GM23248 (cell line): ENCODE data around the gene CSNK2A1. TPM values are rescaled to one million over a fixed set of nuclear protein-coding genes. Genes with fewer than 3 reads are reported as not detected.

Source experiments
- DNase-seq: peaks from one replicate; pipeline ENCODE4 v3.0.0-alpha.2; 2015
- H2AFZ ChIP-seq: fragments of 200-600 bp; sonication (generic); 2 replicates; pipeline ENCODE4 v1.6.1; 2016; ENCODE audit warnings: antibody characterized with exemption
- H3F3A ChIP-seq: fragments of 200-600 bp; sonication (generic); 2 replicates; pipeline ENCODE4 v1.6.1; 2016; ENCODE audit warnings: mild to moderate bottlenecking, antibody characterized with exemption, mixed run types; ENCODE audit not compliant: insufficient read depth
- H3K27ac ChIP-seq: fragments of 200-600 bp; sonication (generic); 2 replicates; pipeline ENCODE4 v1.5.1; 2016; ENCODE audit warnings: mild to moderate bottlenecking
- H3K27me3 ChIP-seq: fragments of 200-600 bp; sonication (generic); replicated peaks from 2 replicates; pipeline ENCODE4 v1.6.1; 2016; ENCODE audit warnings: mild to moderate bottlenecking; ENCODE audit not compliant: insufficient read depth
- H3K36me3 ChIP-seq: fragments of 200-600 bp; sonication (generic); 2 replicates; pipeline ENCODE4 v1.6.1; 2016; ENCODE audit warnings: low read depth, mild to moderate bottlenecking
- H3K4me1 ChIP-seq: fragments of 200-600 bp; sonication (generic); 2 replicates; pipeline ENCODE4 v1.6.1; 2016; ENCODE audit warnings: mild to moderate bottlenecking; ENCODE audit not compliant: insufficient read depth
- H3K4me2 ChIP-seq: fragments of 200-600 bp; sonication (generic); one replicate; pipeline ENCODE4 v1.6.1; 2016; ENCODE audit warnings: mild to moderate bottlenecking; ENCODE audit not compliant: unreplicated experiment
- H3K4me3 ChIP-seq: fragments of 200-600 bp; sonication (generic); 2 replicates; pipeline ENCODE4 v1.5.1; 2016; ENCODE audit warnings: mild to moderate bottlenecking
- H3K79me2 ChIP-seq: fragments of 200-600 bp; sonication (generic); 2 replicates; pipeline ENCODE4 v1.6.1; 2016; ENCODE audit warnings: mild to moderate bottlenecking; ENCODE audit not compliant: insufficient read depth
- H3K9ac ChIP-seq: fragments of 200-600 bp; sonication (generic); 2 replicates; pipeline ENCODE4 v1.6.1; 2016; ENCODE audit warnings: mild to moderate bottlenecking
- H3K9me2 ChIP-seq: fragments of 200-600 bp; sonication (generic); 2 replicates; pipeline ENCODE4 v1.6.1; 2016; ENCODE audit warnings: mixed run types, mild to moderate bottlenecking, moderate library complexity; ENCODE audit not compliant: insufficient read depth
- H3K9me3 ChIP-seq: fragments of 200-600 bp; sonication (generic); one replicate; pipeline ENCODE4 v1.6.1; 2017; ENCODE audit warnings: low read depth
- H4K20me1 ChIP-seq: fragments of 200-600 bp; sonication (generic); 2 replicates; pipeline ENCODE4 v1.6.0; 2016; ENCODE audit not compliant: insufficient read depth
- EZH2 ChIP-seq: fragments of 200-600 bp; sonication (generic); IDR thresholded peaks from 2 replicates; pipeline ENCODE4 v1.6.1; 2018; ENCODE audit warnings: antibody characterized with exemption, mild to moderate bottlenecking; ENCODE audit not compliant: insufficient read depth, poor library complexity, severe bottlenecking
- EZH2phosphoT487 ChIP-seq: fragments of 200-600 bp; sonication (generic); IDR thresholded peaks from 2 replicates; pipeline ENCODE4 v1.6.1; 2018; ENCODE audit warnings: antibody characterized with exemption, moderate library complexity, mild to moderate bottlenecking, low read depth; ENCODE audit not compliant: insufficient read depth
- WGBS, 2 experiments: methylation state at CpG; one replicate each; pipeline ENCODE4 v1.1.6; 2015 to 2017; ENCODE audit warnings: low lambda C conversion rate in 2 of 2, low coverage in 1 of 2; ENCODE audit errors: missing lambda C conversion rate in 2 of 2; 5-methylcytosine and 5-hydroxymethylcytosine counted together
- in situ Hi-C: fragments of 300-500 bp; cut with MboI; formaldehyde crosslinking; loops from 2 replicates; pipeline ENCODE4 v1.15.0; 2020
- polyA plus RNA-seq: library from polyadenylated mRNA; unstranded; fragments of >200 nt; fragmentation: Nextera tagmentation; extraction: Ambion mirVana; gene quantifications from 2 replicates; pipeline ENCODE4 v1.2.1, GENCODE V29; 2016
- total RNA-seq: library from RNA; depleted of rRNA; stranded (reverse); fragments of >200 nt; shearing (Covaris generic); gene quantifications from 2 replicates; pipeline ENCODE4 v1.2.3, GENCODE V29; 2014

Gene CSNK2A1
- total and polyA plus RNA-seq, 2 experiments from 2014 or later = 69.0 to 98.8 TPM

- Histone ChIP-seq H3K27ac (no peak overlapping the region), H3K36me3 (peaks cover 4% of the 10 kb centered on the region; the same call in 1 of the 2 replicates), H3K4me2 (no peak overlapping the region), H3K9ac (no peak overlapping the region), H3K27me3 (no peaks in the 10 kb centered on the region), H4K20me1 (no peaks in the 10 kb centered on the region), H3K9me3 (no peaks in the 10 kb centered on the region), H3K9me2 (no peaks in the 10 kb centered on the region), H2AFZ (no peak overlapping the region), H3K79me2 (no peaks in the 10 kb centered on the region), H3F3A (peaks cover 19% of the 10 kb centered on the region; the same call in 1 of the 2 replicates), H3K4me1 (no peaks in the 10 kb centered on the region), H3K4me3 (no peak overlapping the region)
- TF ChIP-seq EZH2 = no peak
- no peak for TF ChIP-seq EZH2phosphoT487
- no peak for DNase-seq
- WGBS, 2 experiments = 82 to 84% methylated on average over 20 to 21 of the region's 21 CpGs
- in situ Hi-C loops = no loop called here
Observed at GRCh38 chr20:430091-430999, 113.2 kb downstream of the CSNK2A1 start.

GRCh38 chr20:428658-429200 is 114.9 kb downstream of the CSNK2A1 start:
- Histone ChIP-seq H3K4me1 (no peaks in the 10 kb centered on the region), H3K36me3 (no peaks in the 10 kb centered on the region; the same call in 1 of the 2 replicates), H4K20me1 (no peaks in the 10 kb centered on the region), H2AFZ (no peak overlapping the region), H3K9me3 (no peaks in the 10 kb centered on the region), H3K79me2 (no peaks in the 10 kb centered on the region), H3F3A (peaks cover 22% of the 10 kb centered on the region; the same call in 1 of the 2 replicates), H3K9me2 (no peaks in the 10 kb centered on the region), H3K4me2 (no peak overlapping the region), H3K27me3 (no peaks in the 10 kb centered on the region), H3K9ac (no peak overlapping the region), H3K27ac (no peak overlapping the region), H3K4me3 (no peak overlapping the region)
- in situ Hi-C loops = no loop called here
- DNase-seq = no peak
- WGBS, 2 experiments = 82 to 87% methylated on average over 13 to 14 of the region's 14 CpGs
- TF ChIP-seq EZH2phosphoT487 (no peak), EZH2 (no peak)

GRCh38 chr20:427849-428657 is 115.5 kb downstream of the CSNK2A1 start:
- H3K4me3 ChIP-seq = no peak overlapping the region
- H3K4me1 ChIP-seq = no peaks in the 10 kb centered on the region
- H2AFZ ChIP-seq = no peak overlapping the region
- WGBS, 2 experiments = 94 to 96% methylated on average over 14 of the region's 14 CpGs
- H3K9me3 ChIP-seq = no peaks in the 10 kb centered on the region
- in situ Hi-C loops = no loop called here
- no peak overlapping the region for H3K27ac ChIP-seq
- H3K9me2 ChIP-seq = no peaks in the 10 kb centered on the region
- H3K36me3 ChIP-seq = no peaks in the 10 kb centered on the region; the same call in 1 of the 2 replicates
- TF ChIP-seq EZH2 = no peak
- no peak for TF ChIP-seq EZH2phosphoT487
- H3F3A ChIP-seq = peaks cover 18% of the 10 kb centered on the region; the same call in 1 of the 2 replicates
- no peaks in the 10 kb centered on the region for H4K20me1 ChIP-seq
- H3K79me2 ChIP-seq = no peaks in the 10 kb centered on the region
- no peak overlapping the region for H3K4me2 ChIP-seq
- DNase-seq = no peak
- H3K9ac ChIP-seq = no peak overlapping the region
- H3K27me3 ChIP-seq = no peaks in the 10 kb centered on the region

GRCh38 chr20:427401-427800 is 116.2 kb downstream of the CSNK2A1 start:
- H3K36me3 ChIP-seq = peaks cover 4% of the 10 kb centered on the region; the same call in 1 of the 2 replicates
- no peaks in the 10 kb centered on the region for H4K20me1 ChIP-seq
- no peak overlapping the region for H2AFZ ChIP-seq
- DNase-seq = no peak
- no peak overlapping the region for H3K4me2 ChIP-seq
- H3K4me3 ChIP-seq = no peak overlapping the region
- no peaks in the 10 kb centered on the region for H3K27me3 ChIP-seq
- WGBS, 2 experiments = 76 to 86% methylated on average over 4 of the region's 4 CpGs
- TF ChIP-seq EZH2 = no peak
- TF ChIP-seq EZH2phosphoT487 = no peak
- H3K27ac ChIP-seq = no peak overlapping the region
- H3K4me1 ChIP-seq = no peaks in the 10 kb centered on the region
- no peak overlapping the region for H3K9ac ChIP-seq
- H3K9me2 ChIP-seq = no peaks in the 10 kb centered on the region
- peaks cover 17% of the 10 kb centered on the region; the same call in 1 of the 2 replicates for H3F3A ChIP-seq
- in situ Hi-C loops = no loop called here
- H3K9me3 ChIP-seq = no peaks in the 10 kb centered on the region
- H3K79me2 ChIP-seq = no peaks in the 10 kb centered on the region
